HG02885 (cell line): ENCODE measurements around the gene CD72.
"Not testable (repeated sequence)": the region's sequence is repeated elsewhere in the genome, so short reads cannot be mapped to it uniquely, and the experiment has no call there.

ENCODE experiments used
- ATAC-seq: cut with Tn5 transposase; IDR thresholded peaks from one replicate; pipeline ENCODE4 v1.9.1; 2021; ENCODE audit warnings: mild to moderate bottlenecking; ENCODE audit not compliant: unreplicated experiment, poor library complexity

Gene CD72

DNA sequence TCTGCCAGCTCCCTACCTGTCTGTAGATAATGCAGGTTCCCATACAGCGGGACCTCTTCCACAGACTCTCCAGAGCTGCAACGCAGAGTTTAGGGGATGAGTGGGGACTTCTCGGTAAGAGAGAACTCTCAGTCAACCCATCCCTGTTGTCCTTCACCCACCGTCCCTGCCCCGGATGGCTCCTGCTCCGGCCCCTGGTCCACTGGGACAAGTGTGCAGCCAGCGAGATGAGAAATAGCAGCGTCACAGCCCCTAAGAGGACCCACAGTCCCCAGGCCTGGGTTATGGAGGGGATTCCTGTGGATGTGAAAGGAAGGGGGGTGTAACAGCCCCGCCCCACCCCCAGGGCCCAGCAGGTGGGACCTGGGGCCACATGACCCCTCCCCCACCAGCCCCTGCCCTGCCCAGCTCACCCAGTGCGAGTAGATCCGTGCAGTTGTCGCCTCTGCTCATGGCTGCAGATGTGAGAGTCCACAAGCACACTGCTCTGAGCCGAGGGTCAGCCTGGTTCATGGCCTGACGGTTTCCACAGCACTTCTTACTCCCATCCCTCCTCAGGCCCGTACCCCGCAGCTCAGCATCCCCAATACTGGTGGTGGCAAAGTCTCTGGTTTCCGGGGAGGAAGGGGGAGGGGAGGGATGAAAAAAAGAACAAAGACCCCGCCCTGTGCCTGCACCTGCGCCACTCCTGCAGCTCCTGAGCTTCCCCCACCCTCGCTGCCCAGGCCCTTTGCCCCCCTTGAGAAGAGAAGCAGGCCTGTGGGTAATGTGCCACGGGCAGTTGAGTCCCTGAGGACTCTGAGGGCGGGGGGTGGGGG, 32.3 kb upstream of the CD72 start, which contains the start of gene SIT1:
SIT1 (minus strand) TSS at position 591 of the 818 bp plus-strand sequence; CDS start at position 513, 78 bp downstream.
- no peak for ATAC-seq

DNA sequence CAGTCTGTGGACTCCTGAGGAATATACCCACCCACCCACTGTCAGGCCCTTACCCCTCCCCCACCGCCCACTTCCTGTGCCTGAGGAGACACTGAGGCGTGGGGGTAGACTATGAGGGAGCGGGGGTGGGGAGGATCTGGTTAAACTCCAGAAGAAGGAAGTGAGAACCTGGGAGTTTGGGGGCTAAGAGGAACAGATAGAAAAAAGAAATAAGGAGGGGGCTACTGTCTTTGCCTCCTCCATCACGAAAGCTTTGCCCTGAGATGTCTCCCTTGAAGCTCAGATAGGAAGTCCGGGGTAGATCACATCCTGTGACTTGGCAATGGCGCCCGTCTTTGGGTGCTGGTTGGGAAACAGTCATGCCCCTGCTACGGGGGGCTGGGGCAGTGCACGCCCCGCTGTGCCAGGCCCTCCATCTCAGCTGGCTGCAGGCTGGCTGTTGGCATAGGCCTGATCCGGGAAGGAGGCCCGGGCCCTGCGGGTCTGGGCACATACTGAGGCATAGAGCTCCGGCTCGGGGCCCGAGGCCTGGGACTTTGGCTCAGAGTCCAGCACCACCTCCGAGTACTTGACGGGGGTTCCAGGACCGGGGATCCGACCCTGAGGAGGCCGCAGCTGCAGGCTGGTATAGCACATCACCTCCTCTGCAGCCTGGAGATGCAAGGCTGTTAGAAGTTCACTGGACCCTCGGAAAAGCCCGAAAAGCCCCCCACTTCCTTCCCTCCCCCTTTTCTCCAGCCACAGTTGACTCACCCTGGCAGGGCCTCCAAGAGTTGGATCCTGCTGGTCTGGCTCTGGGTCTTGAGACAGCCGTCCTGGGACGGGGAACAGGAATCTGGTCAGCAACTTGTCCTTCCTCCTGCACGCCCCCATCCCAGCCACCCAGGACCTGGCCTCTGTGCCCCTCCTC, 31.5 kb upstream of the CD72 start:
- no peak for ATAC-seq

DNA sequence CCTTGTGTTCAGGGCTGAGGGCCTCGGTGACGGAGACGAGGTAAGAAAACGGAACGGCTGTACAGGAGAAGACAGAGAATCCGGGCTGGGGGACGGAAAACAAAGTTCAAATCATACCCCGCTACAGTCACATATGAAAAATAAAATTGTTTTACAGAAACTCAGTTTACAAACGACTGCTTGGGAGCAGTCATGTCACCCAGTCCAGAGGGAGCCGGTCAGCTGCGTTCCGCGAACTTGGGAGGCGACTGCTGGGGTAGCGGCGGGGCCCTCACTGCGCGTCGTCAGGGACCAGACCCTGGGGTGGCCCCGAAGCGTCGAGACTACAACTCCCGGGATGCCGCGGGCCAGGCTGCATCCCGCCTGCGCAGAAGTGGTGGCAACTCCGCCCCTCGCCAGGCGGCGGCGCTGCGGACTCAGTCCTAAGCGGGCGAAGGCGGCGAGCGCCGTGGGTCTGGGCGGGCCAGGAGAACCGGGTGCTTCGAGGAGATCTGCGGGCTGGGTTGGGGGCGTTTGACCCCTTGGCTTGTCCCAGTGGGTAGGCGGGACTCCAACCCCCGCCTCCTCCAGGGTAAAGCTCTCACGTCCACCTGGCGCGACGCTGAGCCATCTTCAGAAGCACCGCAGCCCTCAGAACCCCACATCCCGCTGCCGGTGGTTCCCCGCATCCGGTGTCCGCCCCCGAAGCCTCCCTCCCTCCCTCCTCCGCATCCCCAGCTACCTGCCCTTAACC, 28.5 kb upstream of the CD72 start:
- ATAC-seq, result peak; percentile 85

DNA sequence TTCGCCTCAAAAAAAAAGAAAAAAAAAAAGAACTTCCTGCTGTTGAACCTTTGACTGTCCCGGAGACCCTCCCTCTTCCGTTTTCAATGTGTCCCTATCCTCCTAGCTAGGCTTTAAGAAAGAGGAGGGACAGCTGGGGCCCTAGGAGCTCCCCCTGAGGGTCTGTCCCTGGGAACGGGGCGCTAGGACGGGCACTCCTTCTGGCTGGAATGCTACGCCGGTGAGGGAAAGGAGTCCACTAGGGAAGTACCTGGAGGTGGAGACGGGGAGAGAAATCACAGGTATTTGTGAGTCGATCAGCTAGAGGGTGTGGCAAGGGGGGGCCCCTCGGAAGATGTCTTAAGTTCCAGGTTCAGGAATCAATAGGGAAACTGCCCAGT, 27.9 kb upstream of the CD72 start:
- ATAC-seq, result no peak

DNA sequence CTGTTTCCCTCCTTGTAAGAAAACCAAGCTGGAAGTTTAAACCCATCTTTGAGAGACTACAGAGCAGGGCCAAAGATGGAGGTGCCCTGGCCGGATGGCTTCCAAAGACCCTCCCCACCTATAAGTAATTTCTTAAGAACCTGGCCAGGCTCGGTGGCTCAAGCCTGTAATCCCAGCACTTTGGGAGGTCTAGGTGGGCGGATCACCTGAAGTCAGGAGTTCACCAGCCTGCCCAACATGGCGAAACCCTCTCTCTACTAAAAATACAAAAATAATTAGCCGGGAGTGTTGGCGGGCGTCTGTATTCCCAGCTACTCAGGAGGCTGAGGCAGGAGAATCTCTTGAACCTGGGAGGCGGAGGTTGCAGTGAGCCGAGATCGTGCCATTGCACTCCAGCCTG, 27.5 kb upstream of the CD72 start:
- ATAC-seq, result not testable (repeated sequence)

GRCh38 chr9:35643046-35643445, 24.8 kb upstream of the CD72 start:
- ATAC-seq, result no peak

DNA sequence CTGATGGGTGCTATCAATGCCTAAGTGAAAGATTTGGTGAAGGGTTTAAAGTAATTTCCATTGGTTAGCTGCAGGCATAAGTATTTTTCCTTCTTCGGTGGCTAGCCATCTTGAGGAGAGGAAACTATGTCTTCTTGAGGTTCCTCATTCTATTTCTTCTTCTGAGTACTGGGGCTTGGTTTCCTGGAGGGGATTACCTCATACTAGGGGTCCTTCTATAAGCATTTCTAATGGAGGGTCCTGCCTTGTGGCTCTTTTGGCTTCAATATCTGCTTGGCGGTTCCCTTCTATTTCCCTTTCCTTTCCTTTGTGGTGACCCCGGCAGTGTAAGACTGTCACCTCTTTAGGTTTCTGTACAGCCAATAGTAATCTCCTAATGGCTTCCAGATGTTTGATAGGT, 23.3 kb upstream of the CD72 start:
- not testable (repeated sequence) for ATAC-seq

DNA sequence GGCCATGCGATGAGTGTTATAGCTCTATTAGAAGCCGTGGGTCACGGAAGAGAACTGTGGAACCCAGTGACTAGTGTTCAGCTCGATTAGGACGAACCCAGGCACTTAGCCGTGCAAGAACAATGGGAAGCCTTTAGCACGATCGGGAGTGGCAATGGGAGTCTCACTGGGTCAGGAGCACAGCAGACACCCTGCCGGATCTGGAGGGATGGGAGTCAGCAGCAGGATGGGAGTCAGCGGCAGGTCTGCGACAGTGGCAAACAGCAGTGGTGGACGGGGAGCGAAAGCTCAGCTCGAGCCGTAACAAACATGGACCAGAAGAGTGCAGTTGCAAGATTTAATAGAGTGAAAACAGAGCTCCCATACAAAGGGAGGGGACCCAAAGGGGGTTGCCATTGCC, 22.2 kb upstream of the CD72 start:
- ATAC-seq, result not testable (repeated sequence)

DNA sequence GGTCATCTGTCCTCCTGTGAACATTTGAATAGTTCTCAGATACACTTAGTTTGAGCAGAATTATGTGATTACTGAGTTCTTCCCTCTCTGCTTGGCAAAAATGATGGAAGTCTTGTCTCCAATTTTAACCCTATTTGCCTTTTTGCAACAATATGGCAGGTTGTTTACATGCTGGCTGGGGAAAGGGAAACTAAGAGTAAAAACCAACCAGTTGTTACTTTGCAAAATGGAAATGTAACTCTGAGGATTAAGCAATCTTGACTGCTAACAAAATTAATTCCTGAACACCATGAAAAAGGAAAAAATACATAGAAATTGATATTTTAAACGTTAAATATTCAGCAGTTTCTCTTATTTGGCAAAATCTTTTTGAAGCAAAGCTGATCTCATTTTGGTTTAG, 21.4 kb upstream of the CD72 start:
- no peak for ATAC-seq

GRCh38 chr9:35639225-35639624, 21.0 kb upstream of the CD72 start:
- not testable (repeated sequence) for ATAC-seq

GRCh38 chr9:35638751-35639150, 20.5 kb upstream of the CD72 start:
- not testable (repeated sequence) for ATAC-seq

DNA sequence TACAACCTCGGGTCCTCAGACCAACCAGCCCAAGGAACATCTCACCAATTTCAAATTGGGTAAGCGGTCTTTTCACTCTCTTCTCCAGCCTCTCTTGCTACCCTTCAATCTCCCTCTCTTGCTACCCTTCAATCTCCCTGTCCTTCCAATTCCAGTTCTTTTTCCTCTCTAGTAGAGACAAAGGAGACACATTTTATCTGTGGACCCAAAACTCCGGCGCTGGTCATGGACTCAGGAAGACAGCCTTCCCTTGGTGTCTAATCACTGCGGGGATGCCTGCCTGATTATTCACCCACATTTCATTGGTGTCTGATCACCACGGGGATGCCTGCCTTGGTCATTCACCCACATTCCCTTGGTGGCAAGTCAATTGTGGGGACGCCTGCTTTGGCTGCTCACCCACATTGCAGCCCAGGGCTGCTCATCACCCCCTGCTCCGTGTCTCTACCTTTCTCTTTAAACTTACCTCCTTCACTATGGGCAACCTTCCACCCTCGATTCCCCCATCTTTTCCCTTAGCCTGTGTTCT, 19.3 kb upstream of the CD72 start:
- not testable (repeated sequence) for ATAC-seq

- ATAC-seq, result not testable (repeated sequence)
These were observed 18.6 kb upstream of the CD72 start for GRCh38 chr9:35636877-35637246.

DNA sequence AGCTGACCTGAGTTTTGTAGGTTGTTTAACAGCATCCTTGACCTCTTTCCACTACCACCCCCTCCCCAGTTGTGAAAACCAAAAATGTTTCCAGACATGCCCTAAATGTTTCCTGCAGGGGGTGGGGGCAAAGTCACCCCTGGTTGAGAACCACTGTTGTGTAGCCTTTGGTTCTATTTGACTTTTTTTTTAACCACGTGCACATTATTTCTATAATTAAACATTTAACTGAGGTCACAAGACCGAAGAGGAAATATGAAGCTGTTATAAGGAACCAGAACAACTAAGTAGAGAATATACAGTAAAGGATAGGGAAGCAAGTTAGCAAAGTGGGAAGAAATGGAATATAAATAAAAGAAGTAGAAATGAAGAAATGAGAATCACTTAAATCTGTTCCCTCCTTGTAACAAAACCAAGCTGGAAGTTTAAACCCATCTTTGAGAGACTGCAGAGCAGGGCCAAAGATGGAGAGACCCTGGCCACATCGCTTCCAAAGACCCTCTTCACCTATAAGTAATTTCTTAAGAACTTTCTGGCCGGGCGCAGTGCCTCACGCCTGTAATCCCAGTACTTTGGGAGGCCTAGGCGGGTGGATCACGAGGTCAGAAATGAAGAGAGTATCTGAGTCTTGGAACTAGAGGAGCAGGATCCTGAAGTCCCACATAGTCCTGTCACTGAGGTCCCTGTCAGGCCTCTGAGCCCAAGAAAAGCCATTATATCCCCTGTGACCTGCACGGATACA, 18.1 kb upstream of the CD72 start:
- no peak for ATAC-seq

GRCh38 chr9:35635730-35636129, 17.5 kb upstream of the CD72 start:
- no peak for ATAC-seq

DNA sequence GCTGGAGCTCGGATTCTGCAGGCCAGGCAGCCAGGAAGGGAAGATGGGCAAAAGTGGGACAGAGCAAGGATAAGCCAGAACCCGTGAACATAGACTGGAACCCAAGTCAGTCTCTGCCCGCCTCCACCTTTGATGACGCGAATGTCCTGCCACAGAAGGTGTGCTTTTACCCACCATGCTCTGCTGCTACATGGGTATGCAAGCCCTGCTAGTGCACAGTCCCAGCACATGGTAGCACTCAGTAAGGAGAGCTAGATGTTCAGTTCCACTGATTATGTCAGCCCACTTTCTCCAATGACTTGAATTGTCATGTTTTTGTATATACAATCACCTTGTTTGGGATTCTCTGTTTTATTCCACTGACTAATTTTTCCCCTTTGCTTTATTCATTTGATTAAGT, 11.4 kb upstream of the CD72 start:
- ATAC-seq, result no peak

GRCh38 chr9:35628389-35628991, 10.3 kb upstream of the CD72 start:
- ATAC-seq, result no peak

DNA sequence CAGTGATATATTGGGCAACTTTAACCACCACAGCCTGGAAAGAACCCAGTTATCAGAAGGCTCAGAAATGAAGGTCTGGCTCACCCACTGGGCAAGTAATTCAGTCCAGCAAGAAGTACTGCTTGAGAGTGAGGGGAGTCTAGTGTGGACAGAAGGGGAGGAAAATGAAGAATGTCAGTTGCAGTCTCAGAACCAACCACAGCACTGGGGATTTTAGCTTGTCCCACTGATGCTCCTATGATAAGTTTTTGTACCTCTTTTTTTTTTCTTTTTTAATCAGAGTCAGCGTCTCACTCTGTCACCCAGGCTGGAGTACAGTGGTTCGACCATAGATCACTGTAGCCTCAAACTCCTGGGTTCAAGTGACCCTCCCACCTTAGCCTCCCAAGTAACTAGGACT, 9.4 kb upstream of the CD72 start:
- ATAC-seq, result no peak

DNA sequence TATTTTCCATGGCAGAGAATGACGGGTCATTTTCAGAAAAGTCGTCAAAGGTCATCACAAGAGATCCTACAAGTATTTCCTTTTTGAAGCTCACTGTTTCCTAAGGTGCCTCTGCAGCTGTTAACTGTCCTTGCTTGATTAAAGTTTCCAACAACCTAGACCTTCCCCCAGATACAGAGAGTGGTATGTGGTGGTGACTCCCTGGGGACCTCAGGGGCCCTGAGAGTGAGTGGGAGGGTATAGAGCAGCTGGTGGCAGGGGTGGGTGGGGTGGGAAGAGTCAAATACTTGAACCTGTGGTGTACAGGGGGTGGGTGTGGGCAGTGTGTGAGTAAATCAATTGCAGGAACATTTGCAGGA, 1.6 kb upstream of the CD72 start:
- peak; percentile 58 for ATAC-seq
